ENCODE results near the gene PRAMEF7.
"Not testable (repeated sequence)": the region's sequence is repeated elsewhere in the genome, so short reads cannot be mapped to it uniquely, and the experiment has no call there.

GRCh38 chr1:12898170-12898569 is 18.2 kb upstream of the PRAMEF7 start, which contains the start of gene PRAMEF10:
- not testable (repeated sequence) for TF ChIP-seq CTCF, POLR2A, EP300, POLR2AphosphoS5 (IDR thresholded peaks at IDR 0.05)
